Endometrial microvascular endothelial cells (primary cell): Measurements from ENCODE around the gene GRIK3. TPM values are rescaled to one million over a fixed set of nuclear protein-coding genes. Genes with fewer than 3 reads are reported as not detected.

ENCODE experiments used
- in situ Hi-C: cut with HindIII; loops from 2 replicates; pipeline ENCODE4 v1.10.0; 2017; ENCODE audit warnings: low sequenced_read_pairs, low pct_unique_long_range_greater_than_20kb; ENCODE audit errors: inconsistent ontology term
- total RNA-seq: library from RNA; depleted of rRNA; stranded (reverse); fragments of >200 nt; gene quantifications from one replicate; pipeline ENCODE4 v1.2.3, GENCODE V29; 2015; ENCODE audit errors: inconsistent ontology term

Gene GRIK3
- total RNA-seq, 1 donor from 2014 or later, result not detected

DNA sequence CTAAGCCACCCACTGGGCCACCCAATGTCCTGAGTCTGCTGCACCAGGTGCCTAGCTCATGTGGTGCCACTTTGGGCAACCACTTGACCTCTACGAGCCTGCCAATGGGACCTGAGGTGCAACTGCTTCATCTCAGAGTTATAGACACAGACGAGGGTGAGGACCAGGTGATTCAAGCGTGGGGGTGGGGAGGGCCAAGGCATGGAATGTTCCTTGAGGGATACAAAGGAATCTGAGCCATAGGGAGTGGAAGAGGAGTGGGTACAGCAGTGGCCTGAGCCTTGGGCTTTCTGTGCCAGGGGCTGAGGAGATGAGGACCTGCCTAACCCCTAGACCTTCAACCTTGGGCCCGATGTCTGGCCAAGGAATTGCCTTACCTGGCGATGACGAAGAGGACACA is 209.1 kb downstream of the GRIK3 start:
- in situ Hi-C loops, result no loop called here

DNA sequence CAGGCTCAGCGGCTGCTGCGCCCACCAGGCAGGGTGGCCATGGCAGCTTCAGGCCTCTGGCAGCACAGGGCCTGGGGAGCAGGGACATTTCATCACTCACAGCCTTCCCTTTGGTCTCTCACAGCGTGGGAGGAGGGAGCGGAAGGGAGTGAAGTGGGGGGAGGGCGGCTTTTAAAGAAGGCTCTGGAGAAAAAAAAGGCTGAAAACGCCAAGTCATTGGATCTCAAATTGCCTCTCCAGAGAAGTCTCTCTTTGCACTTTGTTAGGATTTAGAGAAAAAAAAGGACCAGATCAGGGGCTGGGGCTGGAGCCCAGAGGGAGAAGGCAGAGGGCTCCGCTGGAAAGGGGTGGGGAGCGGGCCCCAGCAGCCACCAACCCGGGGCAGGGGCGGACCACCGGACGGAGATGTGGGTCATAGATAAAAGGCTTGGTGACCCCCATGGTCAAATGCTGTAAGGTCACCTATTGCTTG is 209.9 kb downstream of the GRIK3 start:
- in situ Hi-C loops, result no loop called here

DNA sequence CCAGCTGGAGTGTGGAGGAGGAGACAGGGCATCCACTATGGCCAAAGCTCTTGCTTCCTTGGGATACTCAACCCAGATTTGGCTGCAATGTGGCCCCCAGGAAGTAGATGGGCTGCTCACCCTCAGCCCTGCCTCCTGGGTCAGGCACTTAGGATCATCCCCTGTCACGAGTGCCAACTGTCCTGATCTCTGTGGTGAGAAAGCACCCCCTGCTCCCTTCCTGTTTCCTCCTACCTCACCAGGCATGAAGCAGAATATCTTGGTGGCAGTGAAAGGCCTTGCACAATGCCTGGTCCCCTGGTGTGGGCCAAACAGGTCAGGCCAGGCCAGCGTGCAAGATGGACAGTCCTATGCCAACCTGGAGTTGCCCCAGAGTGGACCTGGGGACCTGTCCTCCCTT is 211.7 kb downstream of the GRIK3 start:
- in situ Hi-C loops, result no loop called here

DNA sequence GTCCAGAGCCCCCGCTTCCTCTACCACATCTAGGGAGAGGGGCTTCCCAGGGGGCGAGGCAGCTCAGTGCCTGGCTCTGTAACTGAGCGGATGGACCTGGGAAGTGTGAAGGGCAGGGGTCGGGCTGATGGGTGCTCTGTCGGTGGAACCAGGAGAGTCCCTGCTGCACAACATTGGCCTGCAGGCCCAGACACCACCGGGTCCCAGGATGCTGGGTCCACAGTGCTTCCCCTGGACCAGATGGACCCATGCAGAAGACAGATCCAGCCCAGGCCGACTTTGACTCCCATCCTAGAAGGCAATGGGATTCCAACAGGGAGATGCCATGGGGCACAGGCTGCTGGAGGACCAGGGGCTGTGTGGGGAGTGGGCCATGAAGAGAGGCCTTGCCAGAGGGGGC is 212.9 kb downstream of the GRIK3 start:
- in situ Hi-C loops, result no loop called here

DNA sequence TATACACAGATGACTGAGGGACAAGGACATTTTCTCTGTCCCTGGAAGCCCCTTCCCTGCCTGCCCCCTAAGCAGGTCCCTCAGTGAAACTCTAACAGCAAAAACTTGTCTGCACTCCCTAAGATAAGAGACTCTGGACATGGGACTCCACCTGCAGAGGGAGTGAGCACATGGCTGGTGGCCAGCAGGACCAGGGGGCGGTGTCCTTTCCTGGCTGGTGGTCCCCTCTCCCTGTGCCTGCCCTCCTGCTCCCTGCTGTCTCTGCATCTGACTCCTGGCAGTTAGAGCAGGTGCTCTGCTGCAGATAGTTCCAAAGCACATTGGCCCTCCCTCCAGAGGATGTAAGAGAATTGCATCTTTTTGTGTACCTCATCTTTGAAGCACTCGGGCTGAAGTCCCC is 215.5 kb downstream of the GRIK3 start:
- in situ Hi-C loops, result no loop called here

DNA sequence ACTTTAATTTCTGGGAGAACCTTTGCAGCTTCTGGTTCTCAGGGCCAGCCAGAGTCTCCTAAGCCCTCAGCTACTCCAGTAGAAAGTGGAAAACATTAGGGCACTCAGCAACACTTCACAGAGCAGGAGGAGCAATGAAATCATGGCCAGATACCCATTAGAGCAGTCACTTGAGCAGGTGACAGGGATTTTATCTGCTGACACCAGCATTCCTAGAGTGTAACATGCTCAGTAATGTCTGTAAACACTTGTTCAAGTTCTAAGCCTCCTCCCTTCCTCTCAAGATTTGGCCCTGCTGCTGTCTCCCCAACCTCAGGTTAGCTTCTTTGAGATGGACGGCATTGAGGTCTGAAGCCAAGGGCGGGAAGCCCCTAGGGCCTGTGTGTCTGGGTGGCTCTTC is 218.0 kb downstream of the GRIK3 start:
- in situ Hi-C loops, result no loop called here

DNA sequence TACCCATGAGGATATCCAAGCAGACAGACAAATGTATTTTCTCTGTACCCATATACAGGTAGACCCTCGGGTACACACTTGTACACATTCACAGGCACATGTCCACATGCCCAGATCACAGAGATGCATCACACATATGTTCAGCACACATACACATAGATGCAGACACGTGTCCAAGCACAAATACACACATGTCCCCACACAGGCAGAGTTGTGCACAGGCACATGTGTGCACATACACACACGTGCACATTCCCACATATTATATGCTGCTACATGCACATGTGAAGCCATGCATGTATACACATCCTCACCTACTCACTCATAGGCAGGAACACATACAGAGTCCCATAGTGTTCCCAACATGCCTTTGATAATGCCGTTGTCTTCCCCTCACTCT is 219.5 kb downstream of the GRIK3 start:
- in situ Hi-C loops, result no loop called here

DNA sequence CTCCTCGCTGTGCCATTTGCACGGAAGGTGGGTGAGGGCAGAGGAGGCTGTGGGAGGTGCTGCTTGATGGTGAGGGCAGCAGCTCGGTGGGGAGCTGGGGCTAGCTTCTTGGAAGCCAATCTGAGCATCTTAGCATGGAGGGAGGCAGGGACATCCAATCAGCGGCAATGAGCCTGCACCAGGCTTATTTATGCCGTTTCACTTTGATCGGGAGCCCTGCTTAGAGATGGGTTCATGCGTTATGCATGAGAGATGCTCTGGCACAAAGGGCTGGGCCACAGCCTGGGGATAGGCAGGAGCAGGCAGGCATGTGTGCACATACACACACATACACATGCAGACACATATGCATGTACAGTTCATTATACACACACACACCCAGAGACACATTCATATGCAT is 220.2 kb downstream of the GRIK3 start:
- in situ Hi-C loops, result no loop called here

DNA sequence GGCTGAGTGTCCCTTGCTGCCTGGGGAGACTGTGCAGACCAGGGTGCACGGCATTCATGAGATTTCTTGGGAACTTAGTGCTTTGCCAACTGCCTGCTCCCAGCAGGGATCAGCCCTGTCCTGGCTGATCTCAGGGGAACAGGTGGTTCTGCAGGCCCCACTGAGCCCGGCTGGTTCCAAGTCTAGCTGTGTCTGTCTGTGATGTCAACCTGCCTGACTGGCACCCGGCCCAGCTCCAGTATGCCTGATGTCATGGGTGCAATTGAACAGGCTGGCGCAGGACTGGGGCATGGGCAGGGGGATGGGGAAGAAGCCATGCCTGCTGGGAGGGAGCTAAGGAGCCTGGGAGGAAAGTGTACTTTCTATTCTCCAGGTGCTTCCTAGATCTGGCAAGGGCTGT is 227.1 kb downstream of the GRIK3 start:
- in situ Hi-C loops, result no loop called here

DNA sequence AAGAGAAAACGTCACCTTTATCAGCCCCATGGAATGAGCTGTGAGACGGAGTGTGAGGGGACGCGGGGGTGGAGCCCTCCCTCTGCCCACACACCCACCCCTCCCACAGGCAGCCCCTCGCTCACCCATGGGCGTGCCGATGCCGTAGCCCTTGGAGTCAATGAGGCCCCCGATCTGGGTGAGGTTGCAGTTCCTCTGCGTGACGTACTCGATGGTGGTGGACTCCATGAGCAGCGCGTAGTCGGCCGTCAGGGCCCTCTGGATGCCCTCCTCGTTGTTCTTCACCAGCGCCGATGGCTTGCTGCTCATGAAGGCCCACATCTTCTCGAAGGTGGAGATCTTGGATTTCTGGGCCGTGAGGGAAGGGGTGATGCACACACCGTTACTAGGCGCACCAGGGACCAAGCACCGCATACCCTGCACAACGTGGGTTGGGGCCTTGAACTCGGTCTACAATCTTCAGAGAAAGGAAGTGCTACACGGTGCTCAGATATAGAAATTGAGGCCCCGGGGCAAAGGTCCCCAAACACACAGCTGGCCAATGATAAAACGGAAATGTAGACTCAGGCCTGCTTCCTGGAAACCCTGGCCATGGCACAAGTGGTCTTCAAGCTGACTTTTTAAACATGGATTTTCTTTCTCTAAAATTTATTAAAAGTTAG is 228.2 kb downstream of the GRIK3 start:
- in situ Hi-C loops, result no loop called here

DNA sequence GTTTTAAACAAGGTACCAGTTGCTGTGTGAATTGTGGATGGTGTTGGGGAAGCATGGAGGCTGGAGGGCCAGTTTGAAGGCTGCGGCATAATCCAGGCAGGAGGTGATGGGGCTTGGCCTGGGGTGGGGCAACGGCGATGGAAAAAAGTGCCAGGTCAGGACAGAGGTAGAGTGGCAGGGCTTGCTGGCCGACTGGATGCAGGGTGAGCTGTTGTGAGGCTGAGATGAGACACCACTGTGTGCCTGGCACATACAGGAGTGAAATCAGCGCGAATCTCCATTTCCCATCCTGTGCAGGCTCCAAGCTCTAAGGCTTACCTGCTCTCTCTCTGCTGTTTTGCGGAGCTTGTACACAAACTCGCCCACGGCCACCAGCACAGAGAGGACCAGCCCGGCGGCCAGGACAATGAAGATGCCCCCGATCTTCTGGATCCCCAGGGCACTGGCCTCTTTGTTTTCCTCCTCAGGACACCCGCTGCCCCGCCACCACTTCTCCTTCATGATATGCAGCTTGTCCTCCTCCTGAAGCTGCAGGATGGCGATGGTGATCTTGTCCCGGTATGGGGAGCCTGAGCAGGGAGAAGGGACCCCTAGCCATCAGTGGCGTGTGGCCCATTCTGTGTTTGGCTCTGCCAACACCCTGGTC is 229.5 kb downstream of the GRIK3 start:
- in situ Hi-C loops, result no loop called here

DNA sequence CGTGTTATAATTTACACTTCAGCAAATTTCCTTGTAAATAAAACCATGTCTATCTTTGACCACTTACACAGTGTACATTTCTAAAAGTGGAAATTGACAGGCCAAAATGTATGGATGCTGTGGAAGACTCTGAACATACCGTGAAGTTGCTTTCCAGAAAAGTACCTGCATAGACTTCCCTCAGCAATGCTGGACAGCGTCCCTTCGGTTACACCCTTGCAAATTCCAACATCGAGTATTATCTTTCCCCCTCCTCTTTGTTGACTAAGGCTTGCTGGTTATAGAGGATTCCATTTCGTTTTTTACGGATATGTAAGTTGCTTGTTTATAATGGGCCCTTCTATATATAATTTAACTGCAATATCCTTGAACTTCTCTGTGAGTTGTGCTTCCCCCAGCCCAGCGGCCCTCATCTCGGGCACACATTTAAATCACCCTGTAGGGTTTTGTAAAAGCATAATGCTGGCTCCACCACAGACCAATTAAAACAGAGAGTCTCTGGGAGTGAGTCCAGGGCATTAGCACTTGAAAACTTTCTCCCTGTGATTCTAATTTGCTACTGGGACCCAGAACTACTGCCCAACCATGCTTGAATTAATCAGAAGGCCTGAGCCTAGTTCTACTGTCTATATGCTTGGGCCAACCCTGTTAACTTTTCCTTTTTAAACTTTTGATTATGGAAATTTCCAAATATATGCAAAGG is 230.3 kb downstream of the GRIK3 start:
- in situ Hi-C loops, result no loop called here

DNA sequence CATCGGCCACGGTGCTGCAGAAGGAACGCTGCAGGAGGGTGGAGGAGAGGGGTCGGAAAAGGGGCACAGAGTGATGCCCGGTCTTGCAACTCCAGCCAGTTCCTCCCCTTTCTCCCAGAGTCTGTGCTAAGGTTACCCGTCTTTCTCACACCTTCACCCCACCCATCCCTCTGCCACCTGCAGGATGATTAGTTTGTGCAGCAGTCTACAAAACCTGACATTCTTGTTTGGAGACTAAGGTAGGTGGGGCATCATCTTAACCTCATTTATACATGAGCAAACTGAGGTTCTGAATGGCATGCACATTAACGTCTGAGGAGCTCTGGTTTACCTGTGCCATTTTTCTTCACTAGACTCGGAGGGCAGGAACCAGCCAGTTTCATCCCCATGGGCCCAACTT is 232.3 kb downstream of the GRIK3 start:
- in situ Hi-C loops, result no loop called here

DNA sequence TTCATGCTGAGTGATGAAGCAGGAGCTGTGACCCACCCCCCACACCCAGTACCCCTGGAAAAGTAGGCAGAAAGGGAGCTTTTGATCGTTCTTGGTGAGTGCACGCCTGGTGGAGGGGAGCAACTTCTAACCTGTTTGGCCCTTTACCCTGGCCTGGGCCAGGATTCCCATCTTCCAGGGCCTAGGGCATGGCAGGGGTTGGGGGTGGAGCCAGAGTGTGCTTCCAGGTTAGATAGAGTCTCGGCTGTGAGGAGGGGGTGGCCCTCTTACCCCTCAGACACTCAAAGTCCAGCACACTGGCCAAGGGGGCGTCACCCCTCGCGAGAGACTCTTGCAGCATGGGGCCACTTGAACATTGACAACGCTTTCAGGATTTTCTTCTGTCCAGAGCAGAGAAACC is 236.6 kb downstream of the GRIK3 start:
- in situ Hi-C loops, result no loop called here

DNA sequence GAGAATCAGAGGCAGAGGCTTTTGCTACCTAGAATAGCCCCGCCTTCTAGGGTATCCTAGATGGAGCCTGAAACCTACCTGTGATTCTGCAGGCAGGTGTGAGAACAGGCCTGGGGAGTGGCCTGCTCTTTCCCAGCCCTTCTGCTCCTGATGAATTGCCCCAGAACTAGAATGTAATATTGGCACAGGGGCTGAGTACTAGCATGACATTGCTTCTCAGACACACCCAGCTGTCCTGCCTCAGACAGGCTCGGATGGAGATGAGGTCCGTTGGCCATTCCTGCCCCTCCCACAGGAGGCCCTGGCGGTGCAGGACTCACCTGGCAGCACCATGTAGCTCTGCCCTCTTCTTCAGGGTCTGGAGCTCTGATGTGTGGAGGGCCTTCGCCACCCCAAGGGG is 237.6 kb downstream of the GRIK3 start:
- in situ Hi-C loops, result no loop called here

DNA sequence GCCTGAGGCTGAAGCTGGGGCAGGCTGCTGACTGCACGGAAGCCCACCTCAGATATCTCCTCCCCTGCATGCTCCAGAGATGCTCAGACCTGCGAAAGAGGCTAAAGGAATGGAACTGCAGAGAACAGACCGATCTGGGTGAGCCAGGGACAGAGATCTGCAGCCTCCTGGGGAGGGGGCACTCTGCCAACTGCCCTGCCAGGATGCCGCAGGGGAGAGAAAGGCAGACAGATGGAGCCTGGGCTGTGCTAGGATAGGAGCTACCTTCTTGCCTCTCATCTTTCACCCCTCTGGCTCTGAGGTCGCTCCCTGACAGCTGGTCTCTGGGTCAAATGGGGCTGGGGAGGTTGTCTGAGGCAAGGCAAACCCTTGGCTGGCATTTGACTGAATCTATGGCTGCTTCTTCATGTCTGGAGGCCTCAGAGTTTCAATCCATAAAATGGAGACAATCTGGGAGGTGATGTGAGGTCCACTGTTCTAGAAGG is 238.2 kb downstream of the GRIK3 start:
- in situ Hi-C loops, result no loop called here

DNA sequence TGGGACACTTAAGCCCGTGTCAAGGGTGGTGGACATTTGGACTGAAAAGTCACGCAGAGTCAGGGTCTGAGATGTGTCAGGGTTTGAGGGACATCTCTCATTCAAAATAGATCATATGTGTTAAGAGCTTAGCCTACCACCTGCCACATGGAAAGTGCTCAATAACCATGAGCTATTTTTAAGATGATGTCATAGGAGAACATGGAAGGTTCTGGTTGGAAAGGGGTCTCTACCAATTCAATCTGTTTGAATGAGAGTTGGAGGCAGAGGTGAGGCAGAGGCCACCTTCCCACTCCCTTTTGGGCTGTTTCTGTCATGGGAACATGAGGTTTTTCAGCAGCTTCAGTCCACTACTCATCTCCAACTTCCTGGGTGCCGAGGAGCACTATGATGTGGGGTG is 239.9 kb downstream of the GRIK3 start:
- in situ Hi-C loops, result no loop called here

DNA sequence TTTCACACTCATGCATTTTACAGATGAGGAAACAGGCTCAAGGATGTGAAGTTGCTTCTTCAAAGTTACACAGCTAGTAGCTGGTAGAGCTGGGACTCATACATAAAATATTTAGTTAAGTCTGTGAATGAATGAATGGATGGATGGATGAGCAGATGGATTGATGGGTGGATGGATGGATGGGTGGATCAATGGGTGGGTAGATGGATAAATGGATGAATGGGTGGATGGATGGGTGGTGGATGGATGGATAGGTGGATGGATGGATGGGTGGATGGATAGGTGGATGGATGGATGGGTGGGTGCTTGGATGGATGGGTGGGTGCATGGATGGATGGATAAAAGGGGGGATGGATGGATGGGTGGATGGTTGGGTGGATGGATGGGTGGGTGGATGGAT is 240.9 kb downstream of the GRIK3 start:
- in situ Hi-C loops, result no loop called here

DNA sequence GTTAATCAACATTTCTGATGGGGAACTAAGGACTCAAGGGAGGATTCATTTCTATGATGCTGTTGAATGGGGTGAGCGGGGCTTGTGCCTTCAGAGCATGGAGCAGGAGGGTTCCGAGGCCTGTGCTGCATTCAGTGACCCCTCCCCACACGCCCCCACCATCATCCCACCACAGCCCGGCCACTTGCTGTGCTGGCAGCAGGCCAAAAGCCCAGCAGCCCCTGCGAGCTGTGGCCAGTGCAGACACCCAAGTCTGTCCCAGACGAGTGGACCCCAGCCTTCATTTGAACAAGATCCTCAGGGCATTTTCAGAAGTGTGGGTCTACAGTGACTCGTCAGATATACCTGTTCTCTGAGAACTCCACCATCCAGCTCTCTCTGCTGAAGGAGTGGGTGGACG is 242.0 kb downstream of the GRIK3 start:
- in situ Hi-C loops, result no loop called here

DNA sequence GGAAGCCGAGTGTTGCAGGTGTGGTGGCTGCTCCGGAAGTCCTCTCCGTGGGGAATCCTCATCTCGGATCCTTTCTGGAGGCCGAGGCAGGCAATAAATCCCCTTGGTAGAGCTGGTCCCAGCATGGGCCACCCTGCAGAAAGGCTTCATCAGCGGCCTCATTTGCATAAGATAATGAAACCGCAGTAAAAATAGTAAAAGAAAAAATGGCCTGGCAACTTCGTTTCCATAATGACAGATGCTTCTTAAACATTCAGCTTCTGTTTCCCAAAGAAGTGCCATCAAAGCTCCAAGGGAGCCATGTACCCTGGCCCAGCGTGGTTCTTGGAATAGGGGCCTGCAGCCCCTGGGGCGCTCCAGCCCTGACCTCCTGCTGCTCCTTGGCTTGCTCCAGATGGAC is 244.1 kb downstream of the GRIK3 start:
- in situ Hi-C loops, result no loop called here
